Measurements from ENCODE around the gene KIAA0825. TPM values are rescaled to one million over a fixed set of nuclear protein-coding genes. Genes with fewer than 3 reads are reported as not detected.

The KIAA0825 gene
- total RNA-seq, 2 donors from 2014 or later: 4.1 to 4.3 TPM

DNA sequence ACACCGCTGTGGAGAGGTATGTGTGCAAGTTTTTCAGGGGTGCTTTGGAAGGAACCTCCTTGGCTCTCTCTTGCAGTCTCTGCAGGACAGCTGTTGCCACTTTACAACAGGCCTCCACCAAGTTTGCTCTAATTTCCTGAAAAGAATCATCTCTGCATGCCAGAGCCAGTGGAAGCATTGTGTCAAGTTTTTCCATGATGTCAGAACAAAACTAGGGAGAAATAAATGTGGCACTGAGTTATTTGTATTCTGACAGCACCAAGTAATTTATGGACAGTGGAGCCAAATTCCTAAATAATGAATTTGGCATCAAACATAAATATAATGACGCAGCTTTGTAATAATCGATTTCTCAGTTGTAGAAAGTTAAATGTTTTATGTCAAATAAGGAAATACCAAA is 146.9 kb downstream of the KIAA0825 start:
- ATAC-seq (ENCODE audit: insufficient number of reproducible peaks, low FRiP score, low read depth) (no peak), DNase-seq (ENCODE audit: low spot score) (no peak)
- no peaks in the 10 kb centered on the region for H3K27me3 ChIP-seq (replicated peaks; ENCODE audit: insufficient read depth)
- TF ChIP-seq, protein P1, sequence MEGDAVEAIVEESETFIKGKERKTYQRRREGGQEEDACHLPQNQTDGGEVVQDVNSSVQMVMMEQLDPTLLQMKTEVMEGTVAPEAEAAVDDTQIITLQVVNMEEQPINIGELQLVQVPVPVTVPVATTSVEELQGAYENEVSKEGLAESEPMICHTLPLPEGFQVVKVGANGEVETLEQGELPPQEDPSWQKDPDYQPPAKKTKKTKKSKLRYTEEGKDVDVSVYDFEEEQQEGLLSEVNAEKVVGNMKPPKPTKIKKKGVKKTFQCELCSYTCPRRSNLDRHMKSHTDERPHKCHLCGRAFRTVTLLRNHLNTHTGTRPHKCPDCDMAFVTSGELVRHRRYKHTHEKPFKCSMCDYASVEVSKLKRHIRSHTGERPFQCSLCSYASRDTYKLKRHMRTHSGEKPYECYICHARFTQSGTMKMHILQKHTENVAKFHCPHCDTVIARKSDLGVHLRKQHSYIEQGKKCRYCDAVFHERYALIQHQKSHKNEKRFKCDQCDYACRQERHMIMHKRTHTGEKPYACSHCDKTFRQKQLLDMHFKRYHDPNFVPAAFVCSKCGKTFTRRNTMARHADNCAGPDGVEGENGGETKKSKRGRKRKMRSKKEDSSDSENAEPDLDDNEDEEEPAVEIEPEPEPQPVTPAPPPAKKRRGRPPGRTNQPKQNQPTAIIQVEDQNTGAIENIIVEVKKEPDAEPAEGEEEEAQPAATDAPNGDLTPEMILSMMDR (IDR thresholded peaks at IDR 0.05): no peak
- no peaks in the 10 kb centered on the region for H3K36me3 ChIP-seq
- H3K4me3 ChIP-seq: no peak overlapping the region
- no peaks in the 10 kb centered on the region for H3K9me3 ChIP-seq
- no peaks in the 10 kb centered on the region for H3K4me1 ChIP-seq (ENCODE audit: control insufficient read depth in 1 of 2, low read depth in 2 of 2)
- H3K27ac ChIP-seq: no peak overlapping the region

DNA sequence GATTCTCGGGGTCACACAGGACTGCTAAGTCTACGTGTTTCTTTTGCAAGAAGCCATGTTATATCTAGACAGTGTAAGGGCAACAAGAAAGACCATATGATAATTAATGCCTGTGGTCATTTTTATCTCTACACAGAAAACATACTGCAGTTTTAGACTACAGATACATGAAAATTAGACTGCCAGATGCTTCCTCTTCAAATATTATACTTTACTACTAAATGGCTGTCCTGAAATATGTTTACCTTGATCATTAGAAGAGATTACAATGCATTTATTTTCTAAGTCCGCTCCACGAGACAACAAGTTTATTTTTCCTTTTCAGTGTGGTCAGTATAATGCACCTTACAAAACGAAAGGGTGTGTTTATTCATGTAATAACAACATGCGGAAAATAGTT is 147.6 kb downstream of the KIAA0825 start:
- Histone ChIP-seq H3K27ac (no peak overlapping the region), H3K27me3 (replicated peaks; ENCODE audit: insufficient read depth) (no peaks in the 10 kb centered on the region), H3K4me1 (ENCODE audit: control insufficient read depth in 1 of 2, low read depth in 2 of 2) (no peaks in the 10 kb centered on the region), H3K36me3 (no peaks in the 10 kb centered on the region), H3K4me3 (no peak overlapping the region), H3K9me3 (no peaks in the 10 kb centered on the region)
- TF ChIP-seq, protein P1 (IDR thresholded peaks at IDR 0.05): no peak
- DNase-seq (ENCODE audit: low spot score) (no peak), ATAC-seq (ENCODE audit: insufficient number of reproducible peaks, low FRiP score, low read depth) (no peak)

DNA sequence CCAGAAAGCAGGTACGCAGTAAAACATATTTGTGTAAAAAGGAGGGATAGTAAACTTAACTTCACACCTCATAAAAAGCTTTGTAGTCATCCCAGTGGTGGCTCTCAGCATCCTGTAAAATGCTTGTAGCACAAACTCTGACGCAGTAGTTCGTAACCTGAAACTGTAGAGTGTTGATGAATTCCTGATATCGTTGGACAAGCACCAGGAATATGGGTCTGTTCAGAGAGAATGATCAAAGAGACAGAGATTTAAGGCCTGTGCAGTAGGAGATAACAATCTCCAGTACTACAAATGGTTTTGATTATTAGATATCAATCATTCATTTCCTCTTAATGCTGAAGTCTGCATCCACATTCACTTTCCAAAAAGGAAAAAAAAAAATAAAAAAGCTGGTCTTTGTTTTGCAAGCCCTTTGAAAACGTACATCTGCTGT is 148.5 kb downstream of the KIAA0825 start:
- Histone ChIP-seq H3K36me3 (no peaks in the 10 kb centered on the region), H3K27me3 (replicated peaks; ENCODE audit: insufficient read depth) (no peaks in the 10 kb centered on the region), H3K27ac (no peak overlapping the region), H3K4me1 (ENCODE audit: control insufficient read depth in 1 of 2, low read depth in 2 of 2) (no peaks in the 10 kb centered on the region), H3K9me3 (no peaks in the 10 kb centered on the region), H3K4me3 (no peak overlapping the region)
- TF ChIP-seq, protein P1 (IDR thresholded peaks at IDR 0.05): no peak
- DNase-seq (ENCODE audit: low spot score) (no peak), ATAC-seq (ENCODE audit: insufficient number of reproducible peaks, low FRiP score, low read depth) (no peak)

DNA sequence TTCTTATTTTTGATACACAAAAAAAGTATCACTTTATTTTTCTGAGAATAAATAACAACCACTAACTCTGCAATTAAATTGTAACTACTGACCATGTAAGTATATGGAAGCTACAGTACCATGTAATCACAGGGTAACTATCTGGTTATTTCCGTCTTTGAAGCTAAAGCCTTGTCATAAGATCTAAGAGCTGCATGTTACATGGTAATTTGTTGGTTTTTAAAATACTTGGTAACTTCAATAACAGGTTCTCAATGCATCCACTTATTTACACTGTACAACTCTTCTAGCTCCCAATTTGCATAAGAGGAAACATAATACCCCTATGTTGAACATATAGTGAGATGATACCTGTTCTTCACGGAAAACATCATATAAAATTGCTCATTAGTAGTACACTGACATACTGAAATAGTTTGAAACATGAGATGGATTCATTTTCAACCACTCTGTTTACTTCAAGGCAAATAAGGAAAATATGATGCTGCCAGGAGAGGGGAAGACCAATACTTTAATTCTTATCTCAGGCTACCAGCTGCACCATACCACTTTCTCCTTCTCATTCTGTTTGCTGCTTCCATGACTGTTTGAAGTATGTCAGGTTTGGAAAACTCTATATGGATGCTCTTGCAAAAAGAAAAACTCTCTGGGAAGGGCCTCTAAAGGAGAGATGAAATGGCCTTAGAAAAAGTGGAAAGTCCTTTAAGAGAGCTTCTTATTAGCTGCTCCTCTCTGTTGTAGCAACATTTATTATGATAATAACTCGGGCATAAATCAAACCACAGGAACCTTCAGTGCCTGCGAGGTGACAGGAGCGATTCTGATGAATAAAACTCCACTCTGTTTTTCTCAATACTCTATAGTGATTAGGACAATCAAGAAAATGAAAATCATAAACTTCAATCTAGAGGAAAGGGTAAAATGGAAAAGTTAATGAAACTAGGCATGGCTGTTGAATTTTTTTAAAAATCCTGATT is 150.2 kb downstream of the KIAA0825 start:
- H3K36me3 ChIP-seq: no peaks in the 10 kb centered on the region
- ATAC-seq (ENCODE audit: insufficient number of reproducible peaks, low FRiP score, low read depth): no peak
- TF ChIP-seq, protein P1 (IDR thresholded peaks at IDR 0.05): no peak
- no peak overlapping the region for H3K4me3 ChIP-seq
- no peak for DNase-seq (ENCODE audit: low spot score)
- H3K9me3 ChIP-seq: no peaks in the 10 kb centered on the region
- no peaks in the 10 kb centered on the region for H3K4me1 ChIP-seq (ENCODE audit: control insufficient read depth in 1 of 2, low read depth in 2 of 2)
- no peaks in the 10 kb centered on the region for H3K27me3 ChIP-seq (replicated peaks; ENCODE audit: insufficient read depth)
- H3K27ac ChIP-seq: no peak overlapping the region

DNA sequence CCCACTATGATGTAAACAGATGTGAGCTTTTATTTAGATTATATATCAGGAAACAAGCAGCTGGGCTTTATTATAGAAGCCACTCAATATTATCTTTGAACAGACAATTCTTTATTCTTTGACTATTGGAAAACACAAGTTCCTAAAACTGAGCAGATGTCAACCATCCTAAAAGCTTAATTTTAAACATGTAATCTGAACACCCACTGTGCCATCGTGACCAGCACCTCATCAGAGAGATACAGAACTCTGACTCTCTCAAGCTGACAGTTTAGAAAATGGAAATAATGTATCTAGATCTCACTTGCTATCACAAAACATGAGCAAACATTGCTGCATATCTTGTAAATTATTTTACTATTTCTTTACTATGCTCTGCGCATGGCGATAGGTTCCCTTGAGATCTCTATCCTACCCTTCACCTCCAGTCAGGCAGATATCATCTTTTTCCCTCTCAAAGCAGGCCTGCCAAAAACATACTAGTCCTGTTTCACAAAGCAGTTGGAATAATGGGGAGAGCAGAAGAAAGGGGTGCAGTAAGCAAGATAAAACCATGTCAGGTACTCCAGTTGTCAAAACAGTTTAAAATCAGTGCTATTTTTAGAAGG is 151.0 kb downstream of the KIAA0825 start:
- H3K27me3 ChIP-seq (replicated peaks; ENCODE audit: insufficient read depth): no peaks in the 10 kb centered on the region
- no peak overlapping the region for H3K27ac ChIP-seq
- no peak for ATAC-seq (ENCODE audit: insufficient number of reproducible peaks, low FRiP score, low read depth)
- no peaks in the 10 kb centered on the region for H3K4me1 ChIP-seq (ENCODE audit: control insufficient read depth in 1 of 2, low read depth in 2 of 2)
- H3K9me3 ChIP-seq: no peaks in the 10 kb centered on the region
- no peak for DNase-seq (ENCODE audit: low spot score)
- TF ChIP-seq, protein P1 (IDR thresholded peaks at IDR 0.05): no peak
- H3K36me3 ChIP-seq: no peaks in the 10 kb centered on the region
- no peak overlapping the region for H3K4me3 ChIP-seq

All from thoracic aorta (tissue), 2 donors.